SK-N-SH (cell line): Measurements from ENCODE around the gene PIK3R1. TPM values are rescaled to one million over a fixed set of nuclear protein-coding genes. Genes with fewer than 3 reads are reported as not detected.

Experiments
- CTCF ChIA-PET: fragments of 300-600, 350-600 bp; formaldehyde crosslinking; extraction: SDS; loops from one replicate; lab custom pipeline; 2021; lab: Yijun Ruan, JAX
- POLR2A ChIA-PET: fragments of 350-600 bp; sonication (Branson Sonifier 250); formaldehyde crosslinking; extraction: SDS; loops from one replicate; lab custom pipeline; 2020; ENCODE audit warnings: antibody characterized with exemption, inconsistent platforms; lab: Yijun Ruan, JAX
- DNase-seq: peaks from one replicate; pipeline ENCODE4 v3.0.0; 2012
- H2AFZ ChIP-seq: fragments of 200-600 bp; sonication (generic); 2 replicates; pipeline ENCODE4 v1.8.1; 2016; ENCODE audit warnings: antibody characterized with exemption, mild to moderate bottlenecking, low read depth
- H3F3A ChIP-seq: fragments of 200-600 bp; sonication (generic); replicated peaks from 2 replicates; pipeline ENCODE3; 2016; ENCODE audit warnings: antibody characterized with exemption, mild to moderate bottlenecking; ENCODE audit not compliant: insufficient read depth
- H3K27ac ChIP-seq, 2 experiments: fragments of 200-500 bp in 1 of 2; fragments of 200-600 bp in 1 of 2; sonication (Bioruptor generic) in 1 of 2; sonication (generic), shearing (Covaris generic) in 1 of 2; 2 replicates each; pipeline versions ENCODE4 v1.5.1 to v1.6.1; 2014 to 2016; ENCODE audit warnings: low read depth in 2 of 2, inconsistent platforms in 1 of 2, low read length in 1 of 2, mild to moderate bottlenecking in 1 of 2, mixed read lengths in 1 of 2
- H3K27me3 ChIP-seq: fragments of 200-600 bp; sonication (generic), shearing (Covaris generic); 2 replicates; pipeline ENCODE4 v1.6.1; 2016; ENCODE audit warnings: mixed run types; ENCODE audit not compliant: insufficient read depth
- H3K36me3 ChIP-seq, 2 experiments: fragments of 200-500 bp in 1 of 2; fragments of 200-600 bp in 1 of 2; sonication (Bioruptor generic) in 1 of 2; sonication (generic) in 1 of 2; replicated peaks in 1 of 2; 2 replicates each; pipeline versions ENCODE3 to v1.5.1; 2014 to 2016; ENCODE audit warnings: low read length in 1 of 2, mild to moderate bottlenecking in 1 of 2; ENCODE audit not compliant: insufficient read depth in 2 of 2, control insufficient read depth in 1 of 2
- H3K4me1 ChIP-seq, 2 experiments: fragments of 200-500 bp in 1 of 2; fragments of 200-600 bp in 1 of 2; sonication (Bioruptor generic) in 1 of 2; sonication (generic), shearing (Covaris generic) in 1 of 2; 2 replicates each; pipeline versions ENCODE4 v1.5.1 to v1.6.1; 2014 to 2016; ENCODE audit warnings: low read depth in 1 of 2, low read length in 1 of 2, mixed run types in 1 of 2; ENCODE audit not compliant: insufficient read depth in 2 of 2, control insufficient read depth in 1 of 2
- H3K4me2 ChIP-seq: fragments of 200-600 bp; sonication (generic), shearing (Covaris generic); 2 replicates; pipeline ENCODE4 v1.6.1; 2017; ENCODE audit warnings: mixed run types
- H3K4me3 ChIP-seq, 2 experiments: fragments of 200-500 bp in 1 of 2; fragments of 200-600 bp in 1 of 2; sonication (Bioruptor generic) in 1 of 2; sonication (generic), shearing (Covaris generic) in 1 of 2; 2 replicates each; pipeline versions ENCODE4 v1.5.1 to v1.8.1; 2014 to 2016; ENCODE audit warnings: low read depth in 2 of 2, inconsistent platforms in 1 of 2, low read length in 1 of 2, mild to moderate bottlenecking in 1 of 2, mixed read lengths in 1 of 2, moderate library complexity in 1 of 2
- H3K79me2 ChIP-seq: fragments of 200-600 bp; sonication (generic); 2 replicates; pipeline ENCODE4 v1.8.1; 2017; ENCODE audit warnings: mild to moderate bottlenecking; ENCODE audit not compliant: insufficient read depth
- H3K9ac ChIP-seq: fragments of 200-600 bp; sonication (generic); 2 replicates; pipeline ENCODE4 v1.6.1; 2017; ENCODE audit warnings: mixed run types
- H3K9me2 ChIP-seq: fragments of 200-600 bp; sonication (generic); 2 replicates; pipeline ENCODE4 v1.6.1; 2017; ENCODE audit warnings: mixed run types
- H3K9me3 ChIP-seq: fragments of 200-600 bp; sonication (generic); 2 replicates; pipeline ENCODE4 v1.6.1; 2017; ENCODE audit warnings: mixed run types, mild to moderate bottlenecking, moderate library complexity
- H4K20me1 ChIP-seq: fragments of 200-600 bp; sonication (generic); 2 replicates; pipeline ENCODE4 v1.6.1; 2017; ENCODE audit warnings: mild to moderate bottlenecking, mixed run types; ENCODE audit not compliant: insufficient read depth
- CHD2 ChIP-seq: fragments of 150-350 bp; IDR thresholded peaks from 2 replicates; pipeline ENCODE4 v1.6.1; 2018; ENCODE audit warnings: low read length; ENCODE audit not compliant: partially characterized antibody
- ELF1 ChIP-seq: IDR thresholded peaks from 2 replicates; pipeline ENCODE4 v1.4.0; 2012
- EZH2phosphoT487 ChIP-seq: fragments of 200-600 bp; sonication (generic); IDR thresholded peaks from 2 replicates; pipeline ENCODE4 v1.6.1; 2017; ENCODE audit warnings: low read depth, mixed run types, mild to moderate bottlenecking, antibody characterized with exemption, moderate library complexity, borderline replicate concordance
- FOXJ3 ChIP-seq: sonication (generic); formaldehyde crosslinking; IDR thresholded peaks from 2 replicates; pipeline ENCODE4 v1.5.1; 2020; ENCODE audit warnings: mild to moderate bottlenecking, missing genetic modification reagents
- FOXM1 ChIP-seq: IDR thresholded peaks from 2 replicates; pipeline ENCODE4 v1.4.0; 2012; ENCODE audit warnings: low read depth, mild to moderate bottlenecking
- GATA2 ChIP-seq: sonication (generic); formaldehyde crosslinking; IDR thresholded peaks from 2 replicates; pipeline ENCODE4 v1.5.0; 2020; ENCODE audit warnings: mild to moderate bottlenecking, missing genetic modification reagents
- JUND ChIP-seq: IDR thresholded peaks from 2 replicates; pipeline ENCODE4 v1.4.0; 2012
- MEF2A ChIP-seq: IDR thresholded peaks from 2 replicates; pipeline ENCODE4 v1.4.0; 2012; ENCODE audit warnings: low read depth, borderline replicate concordance
- POLR2AphosphoS5 ChIP-seq: IDR thresholded peaks from 2 replicates; pipeline ENCODE4 v1.6.1; 2012; ENCODE audit warnings: low read depth, low read length
- RAD21 ChIP-seq: IDR thresholded peaks from 2 replicates; pipeline ENCODE4 v1.6.1; 2012; ENCODE audit warnings: mild to moderate bottlenecking, low read length
- RXRA ChIP-seq: IDR thresholded peaks from 2 replicates; pipeline ENCODE4 v1.4.0; 2012; ENCODE audit warnings: low read depth, mild to moderate bottlenecking, borderline replicate concordance
- SIN3A ChIP-seq: IDR thresholded peaks from 2 replicates; pipeline ENCODE4 v1.6.1; 2012; ENCODE audit warnings: low read depth, mild to moderate bottlenecking, low read length, moderate library complexity, borderline replicate concordance
- SMC3 ChIP-seq: IDR thresholded peaks from 2 replicates; pipeline ENCODE4 v1.6.1; 2012; ENCODE audit warnings: low read depth, low read length, improper control_type of control experiment
- TAF1 ChIP-seq: IDR thresholded peaks from 2 replicates; pipeline ENCODE4 v1.6.1; 2012; ENCODE audit warnings: low read depth, mild to moderate bottlenecking, low read length, moderate library complexity, borderline replicate concordance
- TCF12 ChIP-seq: IDR thresholded peaks from 2 replicates; pipeline ENCODE4 v1.4.0; 2012
- YY1 ChIP-seq: IDR thresholded peaks from 2 replicates; pipeline ENCODE4 v1.4.0; 2012; ENCODE audit warnings: low read depth, mild to moderate bottlenecking
- WGBS: methylation state at CpG from one replicate; pipeline ENCODE4 v1.1.6; 2017; ENCODE audit warnings: low lambda C conversion rate; 5-methylcytosine and 5-hydroxymethylcytosine counted together
- polyA plus RNA-seq, 3 experiments: library from polyadenylated mRNA; depleted of rRNA; stranded (reverse); fragments of >200 nt; gene quantifications; 2 replicates each; pipeline ENCODE4 v1.2.3, GENCODE V29; 2012
- TF ChIP-seq, protein P1 (sequence below): IDR thresholded peaks from 2 replicates; pipeline ENCODE4 v1.6.1; 2012; ENCODE audit warnings: mild to moderate bottlenecking, low read depth, low read length, moderate library complexity
- TF ChIP-seq, protein P2 (sequence below): fragments of 150-350 bp; IDR thresholded peaks from 2 replicates; pipeline ENCODE4 v1.6.1; 2017; ENCODE audit warnings: antibody characterized with exemption, low read length, low read depth, borderline replicate concordance
- TF ChIP-seq, protein P3 (sequence below): IDR thresholded peaks from 2 replicates; pipeline ENCODE4; 2012

The PIK3R1 gene
- polyA plus RNA-seq, 1 of the 3 experiments (the other 2 are of a cell fraction) = 2.0 TPM

DNA sequence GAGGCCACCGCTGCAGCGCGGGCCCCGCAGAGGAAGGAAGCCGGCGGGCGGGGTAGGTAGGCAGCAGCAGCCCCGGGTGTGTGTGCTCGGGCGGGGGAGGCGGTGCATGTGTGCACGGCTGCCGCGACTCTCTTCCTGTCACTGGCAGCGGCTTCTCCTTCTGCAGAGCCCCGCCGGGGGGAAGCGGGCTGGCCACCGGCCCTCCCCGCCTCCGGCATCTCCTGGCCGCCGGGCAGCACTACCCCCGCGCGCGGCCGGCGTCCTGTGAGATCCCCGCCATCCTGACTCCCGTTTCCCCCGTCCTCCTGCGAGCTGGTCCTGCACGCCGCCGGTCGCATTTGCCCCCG is 315 bp downstream of the PIK3R1 start:
- Histone ChIP-seq H3K27me3 (no peaks in the 10 kb centered on the region), H4K20me1 (peaks cover 24% of the 10 kb centered on the region), H2AFZ (peak overlapping the region; percentile 70; the same call in 1 of the 2 replicates), H3K9ac (peak overlapping the region; percentile 95), H3K4me3 (peak overlapping the region; percentile 78 to 95), H3K9me2 (no peaks in the 10 kb centered on the region), H3F3A (no peaks in the 10 kb centered on the region), H3K4me2 (peak overlapping the region; percentile 84), H3K4me1 (peaks cover 12 to 14% of the 10 kb centered on the region in 2 experiments; a peak in 3 of 4 replicates)
- TF ChIP-seq MEF2A (no peak), SIN3A (no peak), EZH2phosphoT487 (no peak), GATA2 (CRISPR knock-in tag) (no peak), RXRA (no peak), POLR2AphosphoS5 (no peak), ELF1 (no peak), TCF12 (no peak), SMC3 (no peak), RAD21 (no peak), TAF1 (no peak), FOXM1 (no peak), CHD2 (no peak), FOXJ3 (no peak), YY1 (no peak), JUND (no peak)
- TF ChIP-seq, protein P1, sequence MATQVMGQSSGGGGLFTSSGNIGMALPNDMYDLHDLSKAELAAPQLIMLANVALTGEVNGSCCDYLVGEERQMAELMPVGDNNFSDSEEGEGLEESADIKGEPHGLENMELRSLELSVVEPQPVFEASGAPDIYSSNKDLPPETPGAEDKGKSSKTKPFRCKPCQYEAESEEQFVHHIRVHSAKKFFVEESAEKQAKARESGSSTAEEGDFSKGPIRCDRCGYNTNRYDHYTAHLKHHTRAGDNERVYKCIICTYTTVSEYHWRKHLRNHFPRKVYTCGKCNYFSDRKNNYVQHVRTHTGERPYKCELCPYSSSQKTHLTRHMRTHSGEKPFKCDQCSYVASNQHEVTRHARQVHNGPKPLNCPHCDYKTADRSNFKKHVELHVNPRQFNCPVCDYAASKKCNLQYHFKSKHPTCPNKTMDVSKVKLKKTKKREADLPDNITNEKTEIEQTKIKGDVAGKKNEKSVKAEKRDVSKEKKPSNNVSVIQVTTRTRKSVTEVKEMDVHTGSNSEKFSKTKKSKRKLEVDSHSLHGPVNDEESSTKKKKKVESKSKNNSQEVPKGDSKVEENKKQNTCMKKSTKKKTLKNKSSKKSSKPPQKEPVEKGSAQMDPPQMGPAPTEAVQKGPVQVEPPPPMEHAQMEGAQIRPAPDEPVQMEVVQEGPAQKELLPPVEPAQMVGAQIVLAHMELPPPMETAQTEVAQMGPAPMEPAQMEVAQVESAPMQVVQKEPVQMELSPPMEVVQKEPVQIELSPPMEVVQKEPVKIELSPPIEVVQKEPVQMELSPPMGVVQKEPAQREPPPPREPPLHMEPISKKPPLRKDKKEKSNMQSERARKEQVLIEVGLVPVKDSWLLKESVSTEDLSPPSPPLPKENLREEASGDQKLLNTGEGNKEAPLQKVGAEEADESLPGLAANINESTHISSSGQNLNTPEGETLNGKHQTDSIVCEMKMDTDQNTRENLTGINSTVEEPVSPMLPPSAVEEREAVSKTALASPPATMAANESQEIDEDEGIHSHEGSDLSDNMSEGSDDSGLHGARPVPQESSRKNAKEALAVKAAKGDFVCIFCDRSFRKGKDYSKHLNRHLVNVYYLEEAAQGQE = no peak
- TF ChIP-seq, protein P2, sequence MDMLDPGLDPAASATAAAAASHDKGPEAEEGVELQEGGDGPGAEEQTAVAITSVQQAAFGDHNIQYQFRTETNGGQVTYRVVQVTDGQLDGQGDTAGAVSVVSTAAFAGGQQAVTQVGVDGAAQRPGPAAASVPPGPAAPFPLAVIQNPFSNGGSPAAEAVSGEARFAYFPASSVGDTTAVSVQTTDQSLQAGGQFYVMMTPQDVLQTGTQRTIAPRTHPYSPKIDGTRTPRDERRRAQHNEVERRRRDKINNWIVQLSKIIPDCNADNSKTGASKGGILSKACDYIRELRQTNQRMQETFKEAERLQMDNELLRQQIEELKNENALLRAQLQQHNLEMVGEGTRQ = no peak
- TF ChIP-seq, protein P3, sequence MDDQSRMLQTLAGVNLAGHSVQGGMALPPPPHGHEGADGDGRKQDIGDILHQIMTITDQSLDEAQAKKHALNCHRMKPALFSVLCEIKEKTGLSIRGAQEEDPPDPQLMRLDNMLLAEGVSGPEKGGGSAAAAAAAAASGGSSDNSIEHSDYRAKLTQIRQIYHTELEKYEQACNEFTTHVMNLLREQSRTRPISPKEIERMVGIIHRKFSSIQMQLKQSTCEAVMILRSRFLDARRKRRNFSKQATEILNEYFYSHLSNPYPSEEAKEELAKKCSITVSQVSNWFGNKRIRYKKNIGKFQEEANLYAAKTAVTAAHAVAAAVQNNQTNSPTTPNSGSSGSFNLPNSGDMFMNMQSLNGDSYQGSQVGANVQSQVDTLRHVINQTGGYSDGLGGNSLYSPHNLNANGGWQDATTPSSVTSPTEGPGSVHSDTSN = no peak; the same call in 1 of the 2 replicates
- TF ChIP-seq, all 33 proteins: peak for 0
- peak overlapping the region; percentile 93 to 97 for H3K27ac ChIP-seq
- H3K9me3 ChIP-seq = peaks cover 3% of the 10 kb centered on the region; the same call in 1 of the 2 replicates
- 5% methylated on average over 4 of the region's 38 CpGs for WGBS
- peak; percentile 82 for DNase-seq
- H3K36me3 ChIP-seq = peaks cover 0 to 3% of the 10 kb centered on the region in 2 experiments
- peaks cover 44% of the 10 kb centered on the region for H3K79me2 ChIP-seq
- CTCF ChIA-PET = interaction anchor here (0.8 to 9.6 kb wide), 10 partner anchors 12 to 969 kb away, joined by 3 to 72 read pairs (median 6); no protein-coding TSS in a partner anchor
- POLR2A ChIA-PET = interaction anchor here (0.7 to 3.2 kb wide), 9 partner anchors 9 to 1001 kb away, joined by 3 to 13 read pairs (median 3); no protein-coding TSS in a partner anchor
